ENCODE results near the gene SLC1A3.

The SLC1A3 gene

DNA sequence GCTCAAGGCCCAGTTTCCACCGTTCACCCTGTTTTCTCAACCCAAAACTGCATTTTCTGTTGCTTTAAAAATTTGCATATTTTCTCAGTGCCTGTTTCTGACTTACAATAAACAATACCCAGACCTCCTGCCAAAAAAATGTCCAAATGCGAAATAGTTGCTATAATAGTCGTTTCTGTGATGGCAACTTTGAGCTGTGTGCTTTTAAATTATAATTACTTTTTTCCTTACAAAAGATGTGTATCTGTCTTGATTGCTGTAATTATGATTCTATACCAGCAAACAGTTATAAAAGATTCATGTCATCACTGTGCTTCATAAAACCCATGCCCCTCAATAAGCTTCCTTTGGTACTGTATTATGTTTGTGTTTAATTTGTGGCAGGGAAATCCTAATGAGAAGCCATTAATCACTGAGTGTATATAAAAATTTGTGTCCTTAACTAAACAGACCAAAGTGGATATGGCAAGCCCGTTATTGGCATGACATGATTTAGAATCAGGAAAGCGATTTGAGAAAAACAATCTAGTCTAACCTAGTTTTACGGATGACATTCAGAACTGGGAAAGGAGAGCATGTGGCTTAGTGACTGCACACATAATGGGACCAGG, 5.4 kb upstream of the SLC1A3 start:
- no peak for DNase-seq (ENCODE audit: low spot score)

GRCh38 chr5:36602704-36603321, 3.6 kb upstream of the SLC1A3 start:
- DNase-seq (ENCODE audit: low spot score): no peak

GRCh38 chr5:36605241-36605640, 1.2 kb upstream of the SLC1A3 start:
- DNase-seq (ENCODE audit: low spot score): no peak

DNA sequence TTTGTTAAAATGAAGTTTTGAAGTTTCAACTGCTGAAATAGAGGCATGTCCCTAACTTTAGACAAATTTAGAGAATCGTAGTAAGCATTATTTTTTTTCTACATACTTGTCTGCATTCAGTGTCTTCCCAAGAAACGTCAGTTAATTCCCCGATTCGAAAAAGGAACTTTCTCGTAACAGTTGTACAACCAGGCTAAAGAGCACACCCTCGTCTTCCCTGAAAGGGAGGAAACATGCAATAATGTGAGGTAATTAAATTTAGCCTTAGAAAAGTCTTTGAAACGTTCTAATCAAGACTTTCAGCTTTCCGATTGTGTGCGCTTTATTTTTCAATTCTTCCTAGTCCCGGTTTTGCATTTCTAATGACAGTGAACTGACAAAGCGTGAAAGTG, 374 bp upstream of the SLC1A3 start:
- DNase-seq (ENCODE audit: low spot score): no peak

DNA sequence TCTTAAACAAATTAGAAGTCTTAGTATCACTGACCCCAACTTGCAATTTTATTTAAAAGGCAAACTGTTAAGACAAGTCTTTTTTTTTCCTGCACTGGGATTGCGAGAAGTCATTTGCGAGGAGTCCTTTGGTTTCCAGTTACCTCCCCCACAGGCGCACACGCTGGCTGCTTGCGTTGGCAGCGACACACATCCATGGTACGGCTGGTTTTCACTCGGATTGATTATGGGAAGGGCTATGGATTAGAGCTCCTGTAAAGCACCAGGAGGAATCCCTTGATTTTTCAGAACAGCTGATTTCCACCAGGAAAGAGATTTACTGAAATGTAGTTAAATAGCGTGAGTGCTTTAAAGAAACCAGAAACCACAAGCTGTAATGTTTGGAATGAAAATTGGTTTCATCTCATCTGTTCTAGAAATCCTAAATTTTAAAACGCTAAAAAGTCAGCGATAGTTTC, 737 bp downstream of the SLC1A3 start:
- DNase-seq (ENCODE audit: low spot score): peak; percentile 59

GRCh38 chr5:36607838-36608783, 1.7 kb downstream of the SLC1A3 start:
- DNase-seq (ENCODE audit: low spot score): no peak

GRCh38 chr5:36610621-36611020, 4.2 kb downstream of the SLC1A3 start:
- no peak for DNase-seq (ENCODE audit: low spot score)

DNA sequence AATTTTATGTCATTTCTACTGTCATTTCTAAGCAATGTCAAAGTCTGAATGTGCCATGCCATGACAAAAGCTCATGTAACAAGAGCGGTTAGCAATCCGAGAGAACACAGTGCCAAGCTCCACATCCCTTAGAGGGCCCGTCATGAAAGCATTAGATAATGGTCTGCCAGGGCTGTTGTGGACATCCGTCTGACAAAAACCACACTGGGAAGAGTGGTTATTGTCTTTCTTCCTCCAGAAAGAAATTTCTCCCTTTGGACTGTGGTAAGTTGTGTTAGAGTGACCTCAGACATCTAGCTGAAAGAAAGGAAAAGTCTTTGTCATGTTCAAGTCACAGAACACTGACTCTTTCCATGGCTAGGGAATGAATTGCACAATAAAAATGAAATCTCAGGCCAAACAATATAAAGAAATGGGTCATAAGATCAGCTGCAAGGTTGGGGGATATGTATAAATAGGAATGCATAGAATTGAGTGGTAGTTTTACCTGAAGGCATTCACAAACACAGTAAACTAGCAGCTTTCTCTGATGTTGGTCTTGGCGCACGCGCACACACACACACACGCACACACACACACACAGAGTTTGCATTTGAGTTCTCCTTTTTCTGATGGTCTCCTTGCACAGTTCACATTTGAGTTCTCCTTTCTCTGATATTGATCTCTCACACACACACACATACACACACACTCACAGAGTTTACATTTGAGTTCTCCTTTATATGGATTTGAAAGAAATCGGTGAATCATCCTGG, 5.3 kb downstream of the SLC1A3 start:
- no peak for DNase-seq (ENCODE audit: low spot score)

DNA sequence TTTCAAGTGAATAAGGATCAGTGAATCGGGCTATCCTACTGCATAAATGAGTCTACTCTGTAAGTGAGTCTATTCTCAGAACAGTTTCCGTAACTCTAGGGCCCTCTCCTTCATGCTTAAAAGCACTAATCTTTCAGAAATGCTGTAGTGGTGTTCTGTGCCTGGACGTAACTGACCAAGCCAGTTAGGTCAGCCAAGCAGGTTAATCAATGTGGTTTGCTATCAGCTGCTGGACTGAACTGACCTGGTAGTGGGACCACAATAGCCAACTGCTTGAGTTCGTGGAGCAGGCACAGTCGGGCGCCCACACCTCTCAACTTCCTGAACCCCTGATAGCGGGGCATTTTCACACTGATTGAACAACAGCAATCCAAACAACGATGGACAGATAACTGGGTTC, 6.8 kb downstream of the SLC1A3 start:
- DNase-seq (ENCODE audit: low spot score): no peak

- DNase-seq (ENCODE audit: low spot score): no peak
Observed at GRCh38 chr5:36613771-36614656, 7.6 kb downstream of the SLC1A3 start.

DNA sequence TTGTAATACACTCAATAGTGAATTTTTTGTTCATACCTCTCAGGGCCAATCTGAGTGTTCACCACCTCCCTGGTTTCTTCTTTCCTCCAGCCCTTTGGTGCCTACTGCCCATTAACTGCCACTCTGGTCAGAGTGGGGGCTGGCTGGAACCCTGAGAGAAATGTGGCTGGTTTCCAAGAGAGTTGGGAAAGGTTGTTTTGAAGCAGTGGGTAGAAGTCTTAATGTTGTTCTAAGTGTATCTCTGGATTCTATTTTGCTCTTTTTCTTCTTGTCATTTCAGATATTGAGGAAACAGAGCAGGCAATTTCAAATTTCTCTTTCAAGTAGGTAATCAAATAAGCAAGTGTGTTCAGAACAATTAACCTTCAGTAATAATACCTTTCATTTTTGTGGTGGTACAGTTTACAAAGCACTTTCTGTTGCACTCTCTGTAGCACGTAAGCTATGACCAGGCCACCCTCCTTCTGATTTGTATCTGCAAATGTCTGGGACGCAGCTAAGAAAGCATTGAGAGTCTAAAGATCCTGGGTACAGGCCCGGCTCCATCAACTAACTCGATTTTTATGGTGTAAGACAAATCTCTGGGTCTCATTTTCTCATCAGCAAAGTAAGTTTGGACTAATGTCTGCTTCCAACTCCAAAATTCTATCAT, 8.4 kb downstream of the SLC1A3 start:
- no peak for DNase-seq (ENCODE audit: low spot score)

DNA sequence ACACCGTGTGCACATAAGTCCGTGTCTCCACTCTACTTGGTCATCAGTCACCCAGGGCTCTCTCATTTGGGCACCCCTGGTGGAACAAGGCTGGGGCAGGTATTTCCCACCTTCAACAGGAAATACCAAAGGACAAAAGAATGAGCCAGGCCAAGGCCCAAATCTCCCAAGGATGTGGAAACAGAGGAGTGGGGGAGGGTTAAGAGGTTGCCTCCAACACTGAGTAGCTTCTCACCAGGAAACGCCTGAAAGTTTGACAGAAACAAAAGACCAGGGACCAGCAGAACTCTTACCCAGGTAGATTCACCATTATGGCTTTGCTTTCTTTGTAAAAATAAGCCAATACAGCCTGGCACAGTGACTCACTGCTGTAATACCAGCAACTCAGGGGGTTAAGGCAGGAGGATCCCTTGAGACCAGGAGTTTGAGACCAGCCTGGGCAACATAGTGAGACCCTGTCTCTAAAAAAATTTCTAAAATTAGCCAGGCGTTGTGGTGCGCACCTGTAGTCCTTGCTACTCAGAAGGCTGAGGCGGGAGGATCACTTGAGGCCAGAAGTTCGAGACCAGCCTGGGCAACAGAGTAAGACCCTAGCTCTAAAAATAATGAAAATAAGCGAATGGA, 12.7 kb downstream of the SLC1A3 start:
- no peak for DNase-seq (ENCODE audit: low spot score)

DNA sequence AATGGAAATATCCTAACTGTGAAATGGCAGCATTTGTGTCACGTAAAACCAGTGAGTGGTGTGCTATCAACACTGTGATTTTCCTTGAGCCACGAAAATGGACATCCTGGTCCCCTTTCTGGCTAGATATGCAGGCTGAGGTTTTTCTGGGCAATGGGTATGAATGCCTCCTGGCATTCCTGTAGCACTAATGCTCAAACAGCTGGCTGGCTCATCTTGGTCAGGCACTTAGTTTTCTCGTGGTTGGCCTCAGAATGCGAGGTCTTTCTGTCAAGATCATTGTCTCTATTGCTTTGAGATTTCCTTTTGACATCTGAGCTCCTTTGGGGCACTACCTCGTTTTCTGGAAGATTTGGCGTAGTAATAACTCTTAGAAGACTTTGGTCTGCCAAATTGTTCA, 15.6 kb downstream of the SLC1A3 start:
- no peak for DNase-seq (ENCODE audit: low spot score)

- DNase-seq (ENCODE audit: low spot score): no peak
Observed at GRCh38 chr5:36623832-36624231, 17.4 kb downstream of the SLC1A3 start.

DNA sequence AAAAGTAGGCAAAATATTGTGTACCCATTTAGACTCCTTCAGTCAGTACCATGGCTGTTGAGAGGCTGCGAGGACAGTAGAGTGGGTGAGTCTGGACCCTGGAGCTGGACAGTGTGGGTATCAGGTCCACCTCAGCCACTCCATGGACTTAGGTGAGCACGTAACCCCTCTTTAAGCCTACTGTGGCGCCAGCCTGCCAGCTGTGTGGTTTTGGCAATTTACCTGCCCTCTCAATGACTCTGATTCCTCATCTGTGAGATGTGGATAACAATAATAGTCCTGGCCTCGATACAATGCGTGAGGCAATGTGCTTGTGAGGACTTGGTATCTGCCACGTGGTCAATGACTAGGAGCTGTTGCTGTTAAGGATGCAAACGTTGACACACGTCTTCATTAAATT, 17.9 kb downstream of the SLC1A3 start:
- DNase-seq (ENCODE audit: low spot score): no peak

GRCh38 chr5:36628695-36629094, 22.3 kb downstream of the SLC1A3 start:
- DNase-seq (ENCODE audit: low spot score): no peak

GRCh38 chr5:36629729-36630128, 23.3 kb downstream of the SLC1A3 start:
- DNase-seq (ENCODE audit: low spot score): no peak

DNA sequence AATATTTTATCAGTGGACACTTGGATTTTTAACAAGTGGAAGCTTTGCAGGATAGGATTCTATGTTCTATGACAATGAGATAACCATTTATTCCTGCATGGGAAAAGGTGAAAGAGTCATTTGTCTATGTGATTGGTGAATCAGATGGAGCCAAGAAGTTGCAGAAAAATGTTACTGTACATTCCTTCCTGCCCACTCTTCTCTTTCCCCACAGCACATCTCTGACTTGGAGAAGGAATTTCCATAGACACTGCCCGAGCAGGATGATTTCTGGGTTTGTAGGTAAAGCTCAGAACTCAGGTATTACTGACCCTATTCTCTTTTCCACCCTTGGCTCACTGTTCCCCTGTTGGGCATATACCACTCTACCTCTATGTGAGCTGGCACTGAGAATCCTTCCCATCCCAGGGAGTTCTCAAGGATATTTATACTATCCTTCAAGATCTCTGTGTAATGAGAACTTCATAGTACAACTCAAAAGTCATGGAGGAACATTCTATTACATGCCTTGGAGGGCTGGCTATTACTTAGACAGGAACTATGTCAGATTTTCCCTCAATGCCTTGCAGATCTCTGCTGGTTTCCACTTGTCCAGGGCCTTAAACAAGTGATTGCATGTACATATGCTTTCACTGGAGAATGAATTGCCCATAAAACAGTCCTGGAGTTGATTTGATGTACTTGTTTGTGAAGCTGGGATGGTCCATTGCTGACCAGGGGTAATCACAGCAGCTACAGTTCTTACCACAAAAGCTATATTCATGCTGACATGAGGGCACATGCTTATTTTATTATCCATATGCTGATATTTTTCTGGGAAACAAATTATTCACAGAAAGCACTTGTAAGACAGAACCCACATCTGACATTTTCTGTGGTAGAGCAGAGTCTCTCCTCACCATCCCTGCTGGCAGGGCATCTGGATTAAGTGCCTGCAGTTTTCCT, 24.1 kb downstream of the SLC1A3 start:
- DNase-seq (ENCODE audit: low spot score): no peak

DNA sequence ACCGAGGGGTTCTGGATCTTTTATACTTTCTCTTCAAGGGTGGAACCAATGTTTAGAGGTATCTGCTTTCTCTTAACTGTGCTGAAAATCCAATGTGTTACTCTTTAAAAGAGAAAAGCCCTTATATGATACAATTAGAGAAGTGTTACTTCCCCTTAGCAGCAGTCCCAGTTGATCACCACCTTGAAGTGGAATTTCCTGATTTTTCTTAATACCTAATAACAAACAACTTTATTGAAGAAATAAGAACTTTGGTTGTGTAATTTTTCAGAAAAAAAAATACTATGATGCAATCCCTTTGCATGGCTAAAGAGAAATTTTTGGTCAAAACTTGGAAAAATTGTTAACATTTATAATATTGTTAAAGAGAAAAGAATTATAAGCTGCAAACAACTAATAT, 24.7 kb downstream of the SLC1A3 start:
- DNase-seq (ENCODE audit: low spot score): no peak
